Astrocyte (in vitro differentiated cells and primary cell): ENCODE results near the gene GGT1.

Experiments
- EZH2 ChIP-seq: IDR thresholded peaks from 2 replicates; pipeline ENCODE4 v1.6.1; 2012; ENCODE audit warnings: mild to moderate bottlenecking, low read length, inconsistent platforms; ENCODE audit not compliant: insufficient read depth
- TF ChIP-seq, protein P1 (sequence below): IDR thresholded peaks from 2 replicates; pipeline ENCODE4 v1.5.1; 2011; ENCODE audit warnings: low read depth, mild to moderate bottlenecking, inconsistent platforms, low read length, moderate library complexity; ENCODE audit not compliant: insufficient read depth

DNA sequence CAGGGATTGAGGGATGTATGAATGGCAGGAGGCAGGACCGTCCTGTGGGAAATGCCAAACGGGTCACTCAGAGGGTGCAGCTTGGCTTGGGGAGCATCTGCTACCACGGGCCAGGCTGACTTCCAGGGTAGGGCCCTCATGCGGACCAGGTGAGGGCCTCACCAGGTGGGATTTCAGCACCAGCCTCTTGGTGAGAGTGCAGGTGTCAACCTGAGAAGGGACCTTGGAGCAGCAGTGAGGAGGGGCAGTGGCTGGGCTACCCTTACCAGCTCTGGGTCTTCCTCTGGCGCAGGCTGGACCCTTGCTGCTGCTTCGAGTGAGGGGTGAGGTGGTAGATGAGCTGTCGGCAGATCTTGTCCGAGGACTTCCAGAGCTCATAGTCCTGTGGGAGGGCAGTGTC, 15.0 kb upstream of the GGT1 start:
- TF ChIP-seq, protein P1, sequence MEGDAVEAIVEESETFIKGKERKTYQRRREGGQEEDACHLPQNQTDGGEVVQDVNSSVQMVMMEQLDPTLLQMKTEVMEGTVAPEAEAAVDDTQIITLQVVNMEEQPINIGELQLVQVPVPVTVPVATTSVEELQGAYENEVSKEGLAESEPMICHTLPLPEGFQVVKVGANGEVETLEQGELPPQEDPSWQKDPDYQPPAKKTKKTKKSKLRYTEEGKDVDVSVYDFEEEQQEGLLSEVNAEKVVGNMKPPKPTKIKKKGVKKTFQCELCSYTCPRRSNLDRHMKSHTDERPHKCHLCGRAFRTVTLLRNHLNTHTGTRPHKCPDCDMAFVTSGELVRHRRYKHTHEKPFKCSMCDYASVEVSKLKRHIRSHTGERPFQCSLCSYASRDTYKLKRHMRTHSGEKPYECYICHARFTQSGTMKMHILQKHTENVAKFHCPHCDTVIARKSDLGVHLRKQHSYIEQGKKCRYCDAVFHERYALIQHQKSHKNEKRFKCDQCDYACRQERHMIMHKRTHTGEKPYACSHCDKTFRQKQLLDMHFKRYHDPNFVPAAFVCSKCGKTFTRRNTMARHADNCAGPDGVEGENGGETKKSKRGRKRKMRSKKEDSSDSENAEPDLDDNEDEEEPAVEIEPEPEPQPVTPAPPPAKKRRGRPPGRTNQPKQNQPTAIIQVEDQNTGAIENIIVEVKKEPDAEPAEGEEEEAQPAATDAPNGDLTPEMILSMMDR, result no peak
- no peak for TF ChIP-seq EZH2
